ENCODE measurements around the gene NAAA.
"Not testable (repeated sequence)": the region's sequence is repeated elsewhere in the genome, so short reads cannot be mapped to it uniquely, and the experiment has no call there.

NAAA gene

DNA sequence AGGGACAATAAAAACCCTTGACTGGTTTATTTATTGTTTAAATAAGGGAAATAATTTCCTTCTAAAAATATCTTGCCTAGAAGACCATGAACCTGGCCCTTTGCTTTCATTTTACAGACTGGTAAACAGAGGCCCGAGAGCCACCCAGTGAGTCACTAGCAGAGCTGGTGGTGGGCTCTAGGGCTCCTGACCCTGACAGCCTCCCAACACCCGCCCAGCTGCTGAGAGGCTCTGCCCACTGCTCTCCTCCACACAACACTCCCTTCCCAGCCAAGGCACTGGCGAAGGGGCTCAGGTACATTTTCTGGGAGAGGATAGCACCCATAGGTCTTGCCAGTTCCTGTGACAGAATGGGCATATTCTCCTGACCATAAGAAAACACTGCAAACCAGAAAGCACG, 20.5 kb downstream of the NAAA start:
- no peak for DNase-seq (ENCODE audit: low read depth in 2 of 3, low spot score in 2 of 3)

DNA sequence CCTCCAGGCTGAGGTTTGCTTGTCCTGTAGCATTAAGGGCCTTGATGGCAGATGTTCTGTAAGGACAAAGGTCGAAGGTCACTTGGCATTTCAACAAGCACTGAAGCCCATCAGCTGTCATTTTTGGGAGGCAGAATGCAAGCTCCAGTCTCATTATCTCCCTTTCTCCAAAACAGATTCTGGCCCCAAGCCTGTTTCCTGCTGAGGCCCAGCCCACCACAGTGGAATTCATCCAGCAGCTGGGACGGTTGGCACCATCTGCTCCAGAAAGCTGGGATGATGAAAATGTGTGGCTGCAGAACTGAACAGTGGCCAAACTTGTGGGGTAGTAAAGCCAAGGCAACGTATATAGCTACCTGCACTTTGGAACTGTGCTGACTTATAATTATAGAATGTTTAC, 20.9 kb downstream of the NAAA start:
- DNase-seq (ENCODE audit: low read depth in 2 of 3, low spot score in 2 of 3), result no peak

DNA sequence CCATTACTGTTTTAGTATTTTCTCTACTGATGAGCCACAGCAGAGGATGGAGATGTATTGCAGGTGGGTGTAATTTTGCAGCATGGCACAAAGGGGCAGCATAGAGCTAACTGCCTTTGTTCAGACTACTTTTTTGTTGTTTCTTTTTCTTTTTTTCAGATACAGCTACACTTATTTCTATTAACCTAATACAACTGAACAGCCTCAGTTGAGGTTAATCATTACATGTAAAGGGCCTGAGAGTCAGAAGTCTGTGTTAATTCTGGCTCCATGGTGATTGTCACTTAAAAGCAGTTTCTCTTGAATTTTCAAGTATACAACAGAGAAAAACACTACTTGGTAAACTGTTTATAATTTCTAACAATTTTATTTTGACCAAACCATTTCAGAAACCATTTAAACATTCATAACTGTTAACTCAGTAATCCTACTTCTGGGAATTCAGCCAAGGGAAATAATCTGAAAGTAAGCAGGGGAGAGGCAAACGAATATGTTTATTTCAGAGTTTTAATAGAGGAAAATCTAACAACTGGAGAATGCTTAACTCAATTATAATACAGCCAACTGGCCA, 24.6 kb downstream of the NAAA start:
- no peak for DNase-seq (ENCODE audit: low read depth in 2 of 3, low spot score in 2 of 3)

DNA sequence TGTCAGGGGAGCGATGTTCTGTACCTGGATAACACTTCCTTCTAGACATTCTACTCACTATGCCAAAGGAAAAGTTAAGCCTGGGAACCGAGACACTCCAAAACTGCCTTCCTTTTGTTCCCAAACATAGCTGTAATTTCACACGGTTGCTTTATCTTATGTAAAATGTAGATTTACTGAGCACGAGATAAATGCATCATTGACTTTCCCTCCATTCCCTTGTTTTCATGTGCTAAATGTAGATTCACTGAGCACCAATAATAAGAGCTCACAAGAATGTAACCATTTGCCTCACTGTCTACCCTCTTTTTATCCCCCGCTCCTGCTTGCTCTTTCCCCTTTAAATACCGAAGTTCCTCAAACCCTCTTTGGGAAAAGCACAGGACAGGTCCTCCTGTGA, 27.8 kb downstream of the NAAA start:
- DNase-seq (ENCODE audit: low read depth in 2 of 3, low spot score in 2 of 3), result no peak

DNA sequence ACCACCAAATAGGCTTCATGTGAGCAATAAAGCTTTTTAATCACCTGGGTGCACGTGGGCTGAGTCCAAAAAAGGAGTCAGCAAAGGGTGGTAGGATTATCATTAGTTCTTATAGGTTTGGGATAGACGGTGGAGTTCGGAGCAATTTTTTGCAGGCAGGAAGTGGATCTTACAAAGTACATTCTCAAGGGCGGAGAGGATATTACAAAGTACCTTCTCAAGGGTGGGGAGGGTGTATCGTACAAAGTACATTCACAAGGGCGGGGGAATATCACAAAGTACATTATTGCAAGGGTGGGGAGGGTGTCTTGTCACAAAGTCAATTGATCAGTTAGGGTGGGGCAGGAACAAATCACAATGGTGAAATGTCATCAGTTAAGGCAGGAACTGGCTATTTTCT, 30.0 kb downstream of the NAAA start:
- not testable (repeated sequence) for DNase-seq (ENCODE audit: low read depth in 2 of 3, low spot score in 2 of 3)

DNA sequence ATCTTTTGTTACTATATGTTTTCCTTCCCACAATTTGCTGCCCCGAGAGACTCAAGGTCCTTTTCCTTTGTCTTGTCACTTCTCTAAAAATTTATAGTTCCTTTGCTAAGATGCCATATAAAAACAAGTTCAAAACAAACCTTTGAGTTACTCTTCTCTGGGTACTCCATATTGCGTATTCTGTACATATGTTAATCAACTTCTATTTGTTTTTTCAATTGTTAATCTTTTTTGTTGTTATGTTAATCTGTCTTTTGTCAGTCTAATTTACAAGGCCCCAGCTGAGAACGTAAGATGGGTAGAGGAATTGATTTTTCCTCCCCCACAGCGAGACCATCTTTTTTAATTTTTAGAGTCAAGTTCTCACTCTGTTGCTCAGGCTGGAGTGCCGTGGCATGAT, 31.4 kb downstream of the NAAA start:
- no peak for DNase-seq (ENCODE audit: low read depth in 2 of 3, low spot score in 2 of 3)

DNA sequence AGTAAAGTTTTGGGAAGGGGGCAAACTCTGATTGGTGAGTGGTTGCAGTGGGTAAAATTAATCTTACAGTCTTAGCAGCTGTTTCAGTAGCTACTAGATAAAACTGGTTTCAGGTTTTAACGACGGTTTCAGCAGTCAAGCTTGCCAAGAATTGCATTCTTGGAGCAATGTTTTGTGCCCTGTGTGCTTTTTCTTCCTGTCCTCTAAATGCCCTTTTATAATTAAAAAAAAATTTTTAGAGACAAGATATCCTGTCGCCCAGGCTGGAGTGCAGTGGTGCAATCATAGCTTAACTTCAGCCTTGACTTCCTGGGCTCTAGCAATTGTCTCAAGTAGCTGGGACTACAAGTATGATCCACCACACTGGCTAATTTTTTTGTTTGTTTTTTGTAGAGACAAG, 32.3 kb downstream of the NAAA start:
- DNase-seq (ENCODE audit: low read depth in 2 of 3, low spot score in 2 of 3), result no peak

DNA sequence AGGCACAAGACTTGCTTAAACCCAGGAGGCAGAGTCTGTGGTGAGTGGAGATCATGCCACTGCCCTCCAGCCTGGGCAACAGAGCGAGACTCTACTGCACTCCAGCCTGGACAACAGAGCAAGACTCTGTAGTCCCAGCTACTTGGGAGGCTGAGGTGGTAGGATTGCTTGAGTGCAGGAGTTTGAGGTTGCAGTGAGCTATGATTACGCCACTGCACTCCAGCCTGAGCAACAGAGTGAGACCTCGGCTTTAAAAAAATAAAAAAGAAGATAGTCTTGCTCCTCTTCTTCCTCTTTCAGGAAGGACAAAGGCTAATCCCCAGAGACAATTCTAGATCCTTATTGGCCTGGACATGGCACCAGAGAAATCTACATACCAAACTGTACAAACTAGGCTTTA, 32.8 kb downstream of the NAAA start:
- DNase-seq (ENCODE audit: low read depth in 2 of 3, low spot score in 2 of 3), result no peak

DNA sequence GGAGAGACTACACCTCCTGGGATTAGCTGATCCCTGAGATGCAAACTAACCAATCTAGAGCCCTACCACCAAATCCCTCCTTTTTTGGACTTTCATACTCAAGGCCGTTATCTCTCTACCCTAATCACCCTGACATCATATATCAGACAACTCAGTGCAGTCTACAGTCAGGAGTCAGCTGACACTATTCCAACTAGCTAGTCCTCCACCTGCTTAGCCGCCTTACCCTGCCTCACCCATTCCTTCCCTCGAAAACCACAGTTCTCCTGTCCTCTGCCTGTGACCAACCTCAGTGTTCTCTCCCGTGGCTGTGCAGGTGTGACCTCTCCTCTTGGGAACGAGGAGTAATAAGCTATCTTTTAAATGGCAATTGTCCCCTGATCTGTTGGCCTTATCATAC, 36.7 kb downstream of the NAAA start:
- no peak for DNase-seq (ENCODE audit: low read depth in 2 of 3, low spot score in 2 of 3)

DNA sequence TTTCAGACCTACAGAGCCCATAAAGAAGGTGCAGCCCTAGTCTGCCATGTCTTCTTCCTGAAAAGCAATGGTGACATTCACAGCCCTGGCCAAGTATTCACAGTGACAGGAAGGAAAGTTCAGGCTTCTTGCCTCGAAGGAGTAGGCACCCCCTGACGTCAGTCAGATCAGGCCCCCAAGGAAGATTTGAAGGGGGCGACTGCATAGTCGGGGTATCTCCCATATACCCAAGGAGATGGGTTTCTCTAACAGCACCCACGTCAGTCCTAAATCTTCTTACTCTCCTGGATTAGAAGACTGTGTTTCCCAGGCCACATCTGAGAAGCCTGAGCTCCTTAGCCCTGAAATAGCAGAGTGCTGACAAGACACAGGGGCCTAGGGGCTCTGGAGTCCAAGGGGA, 38.5 kb downstream of the NAAA start, which contains the start of gene PPEF2:
Gene PPEF2, minus strand, starts transcription at position 101 of the 400 bp plus-strand sequence. CDS start 6,127 bp downstream, outside the sequence.
- no peak for DNase-seq (ENCODE audit: low read depth in 2 of 3, low spot score in 2 of 3)

DNA sequence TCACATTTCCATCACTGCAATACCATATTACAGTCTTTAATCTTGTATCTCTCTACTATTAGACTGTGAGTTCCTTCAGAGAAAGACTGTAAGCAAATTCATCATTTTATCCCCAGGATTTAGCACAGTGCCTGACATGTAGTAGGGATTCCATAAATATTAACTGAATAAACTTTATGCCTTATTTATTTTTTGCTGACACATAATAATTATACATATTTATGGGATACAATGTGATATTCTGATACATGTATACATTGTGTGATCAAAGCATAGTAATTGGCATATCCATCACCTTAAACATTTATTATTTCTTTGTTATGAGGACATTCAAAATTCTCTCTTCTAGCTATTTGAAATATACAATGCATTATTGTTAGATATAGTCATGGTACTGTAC, 42.3 kb downstream of the NAAA start:
- no peak for DNase-seq (ENCODE audit: low read depth in 2 of 3, low spot score in 2 of 3)

DNA sequence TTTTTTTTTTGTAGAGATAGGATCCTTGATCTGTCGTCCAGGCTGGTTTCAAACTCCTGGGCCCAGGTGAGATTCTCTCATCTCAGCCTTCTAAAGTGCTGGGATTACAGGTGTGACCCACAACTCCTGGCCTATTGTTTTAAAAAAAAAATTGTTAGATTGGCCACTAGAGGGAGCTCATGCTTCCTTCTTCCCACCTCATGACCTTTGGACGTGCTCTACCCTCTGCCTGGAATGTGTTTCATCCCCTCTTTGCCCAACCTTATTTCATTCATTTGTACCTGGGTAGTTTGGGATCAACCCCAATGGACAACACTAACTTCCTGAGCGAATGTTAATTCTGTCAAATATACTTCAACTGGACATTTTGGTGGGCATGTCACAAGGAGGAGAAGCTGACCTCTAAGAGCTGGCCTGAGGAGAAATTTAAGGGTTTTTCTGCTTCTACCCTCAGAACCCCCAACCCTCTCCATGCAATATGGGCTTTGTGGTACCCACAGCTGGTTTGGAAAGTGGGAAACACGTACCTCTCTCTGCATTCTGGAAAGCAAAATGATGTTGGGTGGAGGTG, 45.0 kb downstream of the NAAA start:
- no peak for DNase-seq (ENCODE audit: low read depth in 2 of 3, low spot score in 2 of 3)

DNA sequence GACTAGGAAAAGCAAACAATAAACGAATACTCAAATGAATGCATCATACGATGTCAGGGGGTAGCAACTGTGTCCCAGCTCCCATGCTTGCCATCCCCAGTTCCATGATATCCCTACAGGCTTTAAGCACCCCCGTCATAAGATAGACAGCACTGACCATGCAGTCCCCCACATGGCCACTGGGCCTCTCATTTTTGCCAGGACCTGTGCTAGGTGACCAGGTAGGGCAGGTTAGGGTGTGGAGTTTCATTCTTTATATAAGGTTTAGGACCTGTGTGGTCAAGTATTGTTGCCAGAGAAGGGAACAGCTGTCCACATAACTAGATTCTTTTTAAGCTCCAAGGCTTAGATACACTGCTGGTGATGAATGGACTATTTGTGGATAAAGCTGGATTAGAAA, 48.3 kb downstream of the NAAA start:
- no peak for DNase-seq (ENCODE audit: low read depth in 2 of 3, low spot score in 2 of 3)

DNA sequence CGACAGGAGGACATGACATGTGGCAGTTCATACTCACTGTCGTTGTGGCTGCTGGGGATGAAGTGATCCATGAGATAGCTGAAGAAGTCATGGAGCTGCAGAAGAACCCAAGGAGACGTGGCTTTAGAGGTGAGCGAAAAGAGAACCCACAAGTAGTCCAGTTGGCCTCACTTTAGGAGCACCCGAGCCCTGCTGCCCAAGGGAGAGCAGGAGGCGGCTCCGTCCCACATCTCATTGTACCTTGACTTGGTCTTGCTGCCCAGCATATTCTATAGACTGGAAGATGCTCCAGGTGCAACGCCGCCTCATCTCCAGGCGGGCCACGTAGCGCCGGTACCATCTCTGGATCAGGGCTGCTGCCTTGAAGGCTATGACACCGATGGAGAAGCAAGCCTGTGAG, 49.2 kb downstream of the NAAA start:
- no peak for DNase-seq (ENCODE audit: low read depth in 2 of 3, low spot score in 2 of 3)

DNA sequence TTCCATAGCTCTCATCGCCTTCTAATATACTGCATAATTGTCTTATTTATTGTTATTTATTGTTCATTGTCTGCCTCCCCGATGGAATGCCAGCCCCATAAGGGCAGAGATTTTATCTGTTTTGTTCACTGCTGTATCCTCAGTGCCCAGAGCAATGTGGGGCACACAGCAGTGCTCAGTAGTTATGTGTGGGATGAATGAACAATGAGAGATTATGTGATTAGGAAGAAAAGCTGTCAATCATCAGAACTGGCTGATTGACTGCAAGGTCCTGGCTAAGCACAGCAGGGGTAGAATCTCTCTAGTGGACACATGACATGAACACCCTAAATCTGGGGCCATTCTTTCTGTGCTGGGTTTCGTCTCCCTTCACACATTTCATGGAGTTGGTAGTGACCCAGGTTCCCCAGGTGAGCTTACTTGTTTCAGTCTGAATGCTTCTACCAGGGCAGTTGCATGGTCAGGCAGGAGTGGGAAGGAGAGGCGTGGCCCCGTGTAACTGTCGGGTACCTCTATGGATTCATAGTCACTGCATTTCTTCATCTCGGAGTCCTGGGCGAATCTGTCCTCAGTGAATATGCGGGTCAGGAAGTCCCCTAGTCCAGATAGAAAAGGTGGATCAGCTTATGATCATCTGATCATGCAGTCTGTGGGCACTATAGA, 51.1 kb downstream of the NAAA start:
- no peak for DNase-seq (ENCODE audit: low read depth in 2 of 3, low spot score in 2 of 3)

DNA sequence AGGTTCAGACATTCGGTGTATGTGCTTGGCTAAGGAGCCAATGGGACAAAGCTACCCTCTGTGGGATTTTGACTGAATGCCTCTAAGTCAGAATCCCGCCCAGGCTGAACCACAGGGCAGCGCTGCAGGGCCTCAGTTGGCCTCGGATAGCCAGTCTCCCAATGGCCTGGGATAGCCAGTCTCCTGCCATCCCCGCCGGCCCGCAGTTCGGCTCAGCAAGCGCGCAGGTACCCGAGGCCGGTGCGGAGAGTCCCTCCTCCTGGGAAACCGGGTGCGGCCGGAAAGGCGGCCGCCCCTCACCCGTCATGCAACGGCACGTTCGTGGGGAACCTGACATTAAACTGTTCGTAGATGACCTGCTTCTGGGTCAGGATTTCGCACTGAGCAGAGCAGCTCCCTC, 54.7 kb downstream of the NAAA start:
- no peak for DNase-seq (ENCODE audit: low read depth in 2 of 3, low spot score in 2 of 3)

DNA sequence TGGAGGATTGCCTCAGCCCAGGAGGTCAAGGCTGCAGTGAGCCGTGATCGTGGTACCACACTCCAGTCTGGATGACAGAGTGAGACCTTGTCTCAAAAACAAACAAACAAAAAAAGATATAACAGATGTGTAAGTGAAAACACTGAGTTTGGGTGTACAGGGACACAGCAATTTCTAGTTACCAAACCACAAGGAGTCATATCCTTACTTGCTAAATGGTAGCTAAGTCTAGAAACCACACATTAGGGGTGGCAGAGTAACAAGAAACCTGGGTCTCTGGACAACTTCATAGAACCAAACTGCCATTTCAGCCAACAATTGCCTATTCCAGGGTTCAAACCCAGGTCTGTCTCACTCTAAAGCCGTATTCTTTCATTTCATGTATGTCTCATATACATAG, 59.3 kb downstream of the NAAA start:
- DNase-seq (ENCODE audit: low read depth in 2 of 3, low spot score in 2 of 3), result no peak

DNA sequence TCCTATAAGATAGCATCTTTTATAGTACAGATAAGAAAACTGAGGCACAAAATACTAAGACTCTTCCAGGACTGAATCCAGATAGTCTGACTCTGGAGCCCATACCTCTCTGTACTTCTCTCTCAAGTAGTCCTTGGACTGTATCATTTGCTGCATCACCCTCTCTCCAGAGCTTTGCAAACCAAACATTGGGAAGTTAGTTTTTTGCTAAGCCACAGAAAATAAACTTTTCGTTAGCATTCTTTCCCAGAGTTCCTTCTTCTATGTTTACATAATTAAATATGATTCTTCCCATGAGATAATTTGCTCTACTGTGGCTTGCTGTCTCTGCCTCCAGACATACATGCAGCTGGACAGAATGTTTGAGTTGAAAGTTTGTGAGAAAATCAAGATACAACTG, 60.5 kb downstream of the NAAA start:
- DNase-seq (ENCODE audit: low read depth in 2 of 3, low spot score in 2 of 3), result no peak

DNA sequence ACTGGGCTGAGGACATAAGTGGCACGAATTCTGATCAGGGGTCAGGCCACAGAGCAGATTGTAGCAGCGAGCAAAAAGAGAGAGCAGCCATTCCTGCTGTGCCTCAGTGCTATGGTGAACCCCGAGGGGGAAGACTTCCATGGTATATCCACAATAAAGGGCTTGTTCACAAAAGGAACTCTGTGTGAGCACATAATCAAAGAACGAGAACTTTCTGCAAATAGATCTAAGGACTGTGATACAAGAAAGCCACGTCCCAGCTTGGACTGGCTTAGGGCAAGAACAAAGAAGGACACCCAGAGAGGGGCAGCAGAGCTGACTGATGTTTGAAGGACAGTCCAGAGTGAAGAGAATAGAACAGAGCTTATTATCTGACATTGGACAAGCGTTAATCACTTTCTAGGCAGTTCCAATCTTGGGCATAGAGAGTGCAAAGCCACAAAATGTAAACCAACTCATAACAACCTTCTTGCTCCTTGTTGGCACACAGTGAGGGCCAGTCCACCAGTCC, 62.5 kb downstream of the NAAA start:
- DNase-seq (ENCODE audit: low read depth in 2 of 3, low spot score in 2 of 3), result no peak

DNA sequence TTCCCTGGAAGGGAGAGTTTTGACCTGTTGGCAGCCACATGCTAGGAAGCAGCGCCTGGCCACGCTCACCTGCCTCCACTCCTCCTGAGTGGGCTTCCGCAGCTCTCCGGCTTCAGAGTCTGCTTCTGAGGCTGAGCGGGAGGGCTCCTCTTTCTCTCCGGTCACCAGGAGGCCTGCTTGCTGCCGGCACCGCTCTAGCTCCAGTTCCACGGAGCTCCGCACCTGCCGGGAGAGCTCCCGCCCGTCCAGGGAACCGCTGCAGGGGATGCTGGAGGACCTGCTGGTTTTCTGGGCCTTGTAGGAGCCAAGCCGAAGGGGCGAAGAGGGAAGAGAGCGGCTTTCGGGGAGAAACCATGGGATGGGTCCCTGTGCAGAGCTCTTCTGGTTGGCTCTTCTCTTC, 64.6 kb downstream of the NAAA start:
- no peak for DNase-seq (ENCODE audit: low read depth in 2 of 3, low spot score in 2 of 3)

DNA sequence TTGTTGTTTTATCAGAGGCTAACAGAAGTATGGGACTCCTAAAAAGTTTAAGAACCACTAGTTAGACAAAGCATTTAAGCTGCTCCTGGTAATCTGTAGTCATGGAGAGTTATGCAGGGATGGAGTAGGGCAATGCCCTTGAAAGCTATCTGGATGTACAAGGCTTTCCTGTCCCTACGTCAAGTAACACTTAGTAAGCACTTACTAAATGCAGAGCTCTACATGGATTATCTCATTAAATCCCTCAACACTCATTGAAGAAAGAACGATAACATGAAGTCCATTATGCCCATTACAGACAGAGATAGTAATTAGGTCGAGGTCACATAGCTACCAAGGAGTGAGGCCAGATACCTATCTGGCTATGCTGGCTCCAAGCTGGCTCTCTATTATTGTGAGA, 71.7 kb downstream of the NAAA start:
- DNase-seq (ENCODE audit: low read depth in 2 of 3, low spot score in 2 of 3), result no peak

DNA sequence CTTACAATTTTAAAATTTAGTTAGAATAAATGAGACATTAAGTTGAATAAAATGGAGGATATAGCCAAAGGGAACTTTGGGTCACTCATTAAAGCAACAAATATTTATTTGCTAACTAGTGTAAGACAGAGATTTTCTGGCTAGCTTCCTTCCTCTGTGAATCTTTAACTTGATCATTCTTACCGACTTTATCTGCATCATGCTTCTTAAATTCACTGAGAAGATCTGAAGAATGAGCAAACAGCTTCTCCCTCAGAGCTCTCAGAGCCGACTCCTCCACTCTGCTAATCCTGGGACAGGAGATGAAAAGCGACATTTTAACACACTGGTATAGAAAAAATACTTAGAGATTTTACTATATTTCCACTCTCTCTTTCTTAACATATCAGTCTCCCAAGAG, 73.7 kb downstream of the NAAA start:
- DNase-seq (ENCODE audit: low read depth in 2 of 3, low spot score in 2 of 3), result no peak

Data from activated CD8-positive, alpha-beta memory T cell treated with anti-CD3 and anti-CD28 coated beads for 48 hours (primary cell).